BJ (cell line): ENCODE measurements around the gene GRK3. TPM values are rescaled to one million over a fixed set of nuclear protein-coding genes. Genes with fewer than 3 reads are reported as not detected.

ENCODE experiments used
- CTCF ChIA-PET: fragments of 350-600 bp; formaldehyde crosslinking; extraction: SDS; loops from one replicate; lab custom pipeline; 2021; ENCODE audit warnings: antibody characterized with exemption, inconsistent platforms; lab: Yijun Ruan, JAX
- POLR2A ChIA-PET: fragments of 300-600 bp; sonication (Branson Sonifier 250); formaldehyde crosslinking; extraction: SDS; loops from one replicate; lab custom pipeline; 2021; ENCODE audit warnings: antibody characterized with exemption; lab: Charles Lee
- DNase-seq: peaks from one replicate; pipeline ENCODE4 v3.0.0-alpha.2; 2011; ENCODE audit warnings: low read depth
- H3K27me3 ChIP-seq: 2 replicates; pipeline ENCODE4 v1.6.0; 2011; ENCODE audit warnings: low read length; ENCODE audit not compliant: control insufficient read depth, insufficient read depth
- H3K36me3 ChIP-seq: 2 replicates; pipeline ENCODE4 v1.5.1; 2011; ENCODE audit warnings: low read length; ENCODE audit not compliant: control insufficient read depth, insufficient read depth
- H3K4me3 ChIP-seq: 2 replicates; pipeline ENCODE4 v1.5.1; 2011; ENCODE audit warnings: low read depth, mild to moderate bottlenecking, control low read depth, low read length
- polyA plus RNA-seq: library from polyadenylated mRNA; depleted of rRNA; stranded (reverse); fragments of >200 nt; gene quantifications from 2 replicates; pipeline ENCODE4 v1.2.3, GENCODE V29; 2011
- TF ChIP-seq, protein P1 (sequence below): IDR thresholded peaks from 2 replicates; pipeline ENCODE4 v1.5.1; 2011; ENCODE audit warnings: low read depth, mild to moderate bottlenecking, control low read depth, inconsistent platforms, low read length, moderate library complexity; ENCODE audit not compliant: insufficient read depth

The GRK3 gene
- polyA plus RNA-seq, 1 experiment: 0.72 TPM

DNA sequence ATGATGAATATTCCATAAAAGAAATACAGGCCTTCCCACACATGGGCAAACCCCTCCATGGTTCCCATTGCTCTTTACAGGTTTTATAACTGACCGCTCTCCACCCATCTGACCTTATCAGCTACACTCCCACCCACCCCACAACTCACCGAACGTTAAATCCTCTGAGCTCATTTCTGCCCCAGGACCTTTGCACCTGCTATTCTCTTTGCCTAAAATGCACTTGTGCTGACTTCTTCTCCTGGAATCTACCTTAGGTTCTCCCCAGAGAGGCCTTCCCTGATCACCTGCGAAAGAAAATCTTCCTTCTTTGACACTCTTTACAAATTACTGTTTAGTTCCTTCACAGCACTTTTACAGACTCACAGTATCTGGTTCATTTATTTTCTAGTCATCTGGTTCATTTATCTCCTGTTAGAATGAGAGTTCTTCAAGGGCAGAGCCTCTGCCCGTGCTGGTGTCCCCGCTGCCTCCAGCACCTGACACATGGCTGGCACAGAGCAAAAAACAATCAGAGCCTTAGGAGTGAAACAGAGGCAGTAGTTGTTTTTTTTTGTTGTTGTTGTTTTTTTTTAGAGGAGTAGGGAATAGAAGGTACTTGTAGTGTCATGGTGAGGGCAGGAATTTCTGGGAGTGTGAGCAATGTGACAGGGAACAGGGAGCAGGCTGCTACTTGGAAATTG, 21.6 kb upstream of the GRK3 start:
- CTCF ChIA-PET: interaction anchor here (1.0 to 1.8 kb wide), 5 partner anchors 9 to 231 kb away, joined by 3 to 7 read pairs (median 4); no protein-coding TSS in a partner anchor
- no peak for DNase-seq
- POLR2A ChIA-PET: no interaction called here
- no peak overlapping the region for H3K4me3 ChIP-seq
- H3K36me3 ChIP-seq: no peaks in the 10 kb centered on the region
- H3K27me3 ChIP-seq: no peaks in the 10 kb centered on the region
- TF ChIP-seq, protein P1, sequence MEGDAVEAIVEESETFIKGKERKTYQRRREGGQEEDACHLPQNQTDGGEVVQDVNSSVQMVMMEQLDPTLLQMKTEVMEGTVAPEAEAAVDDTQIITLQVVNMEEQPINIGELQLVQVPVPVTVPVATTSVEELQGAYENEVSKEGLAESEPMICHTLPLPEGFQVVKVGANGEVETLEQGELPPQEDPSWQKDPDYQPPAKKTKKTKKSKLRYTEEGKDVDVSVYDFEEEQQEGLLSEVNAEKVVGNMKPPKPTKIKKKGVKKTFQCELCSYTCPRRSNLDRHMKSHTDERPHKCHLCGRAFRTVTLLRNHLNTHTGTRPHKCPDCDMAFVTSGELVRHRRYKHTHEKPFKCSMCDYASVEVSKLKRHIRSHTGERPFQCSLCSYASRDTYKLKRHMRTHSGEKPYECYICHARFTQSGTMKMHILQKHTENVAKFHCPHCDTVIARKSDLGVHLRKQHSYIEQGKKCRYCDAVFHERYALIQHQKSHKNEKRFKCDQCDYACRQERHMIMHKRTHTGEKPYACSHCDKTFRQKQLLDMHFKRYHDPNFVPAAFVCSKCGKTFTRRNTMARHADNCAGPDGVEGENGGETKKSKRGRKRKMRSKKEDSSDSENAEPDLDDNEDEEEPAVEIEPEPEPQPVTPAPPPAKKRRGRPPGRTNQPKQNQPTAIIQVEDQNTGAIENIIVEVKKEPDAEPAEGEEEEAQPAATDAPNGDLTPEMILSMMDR: no peak

DNA sequence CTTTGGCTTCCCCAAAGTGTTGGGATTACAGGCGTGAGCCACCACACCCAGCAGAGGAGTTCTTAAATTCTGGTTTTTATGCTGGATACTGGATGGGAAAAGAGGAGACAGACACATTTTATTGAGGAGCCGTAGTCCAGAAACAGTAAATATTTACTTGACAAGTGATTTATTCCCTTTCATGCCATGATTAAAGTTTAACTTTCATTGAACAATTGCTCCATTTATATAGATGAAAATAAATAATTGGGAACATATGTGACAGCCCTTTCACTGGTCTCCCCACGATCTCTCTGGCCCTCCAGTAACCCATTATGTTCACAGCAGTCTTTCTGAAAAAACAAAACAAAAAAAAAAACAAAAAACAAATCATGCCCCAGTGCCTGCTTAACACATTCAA, 19.3 kb upstream of the GRK3 start:
- Histone ChIP-seq H3K4me3 (no peak overlapping the region), H3K27me3 (no peaks in the 10 kb centered on the region), H3K36me3 (no peaks in the 10 kb centered on the region)
- ChIA-PET POLR2A (no interaction called here), CTCF (interaction anchor here (0.5 kb wide), 1 partner anchor 21 kb away, joined by 4 read pairs; no protein-coding TSS in a partner anchor)
- TF ChIP-seq, protein P1: no peak
- no peak for DNase-seq

DNA sequence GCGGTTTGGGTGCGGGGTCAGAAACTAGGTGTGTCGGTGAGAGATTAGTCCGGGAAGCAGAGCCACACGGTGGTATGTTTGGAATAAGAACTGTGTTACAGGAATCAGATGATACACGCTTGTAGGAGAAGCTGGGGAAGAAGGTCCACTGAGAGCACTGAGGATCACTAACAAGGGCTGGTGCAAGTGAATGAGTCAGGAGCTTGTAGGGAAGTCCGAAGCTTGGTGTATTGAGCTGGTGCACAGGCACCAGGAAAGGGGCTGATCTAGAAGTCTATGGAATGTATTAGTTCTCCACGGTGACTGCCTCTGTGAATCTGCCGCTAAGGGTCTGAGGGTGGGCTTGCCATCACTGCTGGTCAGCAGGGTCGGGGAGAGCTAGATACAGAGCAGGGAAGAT, 18.8 kb upstream of the GRK3 start:
- TF ChIP-seq, protein P1: no peak
- H3K4me3 ChIP-seq: no peak overlapping the region
- no peaks in the 10 kb centered on the region for H3K27me3 ChIP-seq
- H3K36me3 ChIP-seq: no peaks in the 10 kb centered on the region
- ChIA-PET CTCF (no interaction called here), POLR2A (no interaction called here)
- no peak for DNase-seq

DNA sequence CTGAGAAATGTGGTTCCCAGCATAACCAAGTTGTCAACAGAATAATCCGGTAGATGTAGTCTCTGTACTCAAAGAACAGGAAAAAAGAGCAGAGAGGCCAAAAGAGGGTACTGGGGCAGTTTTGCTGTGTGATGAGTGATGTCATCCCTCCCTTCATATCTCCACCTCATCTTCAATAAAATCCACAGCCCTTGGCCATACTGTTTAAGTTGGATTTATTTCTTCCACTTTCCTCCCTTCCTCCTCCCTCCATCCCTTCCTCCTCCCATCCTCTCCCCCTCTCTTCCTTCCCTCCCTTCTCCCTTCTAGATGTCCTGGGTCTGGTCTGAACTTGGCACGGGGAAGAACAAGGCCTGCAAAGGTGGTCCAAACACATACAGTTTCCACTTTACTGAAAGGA, 18.2 kb upstream of the GRK3 start:
- DNase-seq: no peak
- TF ChIP-seq, protein P1: no peak
- POLR2A ChIA-PET: no interaction called here
- Histone ChIP-seq H3K4me3 (no peak overlapping the region), H3K27me3 (no peaks in the 10 kb centered on the region), H3K36me3 (no peaks in the 10 kb centered on the region)
- CTCF ChIA-PET: interaction anchor here (0.5 kb wide), 1 partner anchor 624 kb away, joined by 3 read pairs; no protein-coding TSS in a partner anchor

DNA sequence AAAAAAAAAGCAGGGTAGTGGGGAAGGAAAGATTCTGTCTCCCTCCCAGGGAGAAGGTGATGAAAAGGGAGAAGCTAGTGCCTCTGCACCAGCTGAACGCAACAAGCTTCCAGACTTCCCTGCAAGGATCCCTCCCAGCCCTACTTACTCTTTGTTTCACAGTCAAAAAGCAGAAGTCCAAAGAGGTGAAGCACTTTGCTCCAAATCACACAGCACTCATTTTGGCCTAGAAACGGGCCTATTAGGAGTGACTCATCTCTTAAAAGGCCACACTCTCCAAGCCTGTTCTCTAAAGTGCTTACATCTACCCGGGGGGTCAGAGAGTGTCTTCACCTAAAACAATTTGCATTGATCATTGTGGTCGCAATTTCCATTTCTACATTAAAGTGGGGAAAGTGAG, 17.7 kb upstream of the GRK3 start:
- H3K36me3 ChIP-seq: no peaks in the 10 kb centered on the region
- no peak overlapping the region for H3K4me3 ChIP-seq
- no peaks in the 10 kb centered on the region for H3K27me3 ChIP-seq
- ChIA-PET POLR2A (no interaction called here), CTCF (interaction anchor here (0.5 kb wide), 1 partner anchor 624 kb away, joined by 3 read pairs; no protein-coding TSS in a partner anchor)
- TF ChIP-seq, protein P1: no peak
- no peak for DNase-seq
